GM21381 (cell line): Measurements from ENCODE around the gene C1QTNF5.

Source experiments
- ATAC-seq: cut with Tn5 transposase; IDR thresholded peaks from one replicate; pipeline ENCODE4 v1.9.1; 2021; ENCODE audit warnings: mild to moderate bottlenecking, moderate library complexity; ENCODE audit not compliant: unreplicated experiment

C1QTNF5 gene

DNA sequence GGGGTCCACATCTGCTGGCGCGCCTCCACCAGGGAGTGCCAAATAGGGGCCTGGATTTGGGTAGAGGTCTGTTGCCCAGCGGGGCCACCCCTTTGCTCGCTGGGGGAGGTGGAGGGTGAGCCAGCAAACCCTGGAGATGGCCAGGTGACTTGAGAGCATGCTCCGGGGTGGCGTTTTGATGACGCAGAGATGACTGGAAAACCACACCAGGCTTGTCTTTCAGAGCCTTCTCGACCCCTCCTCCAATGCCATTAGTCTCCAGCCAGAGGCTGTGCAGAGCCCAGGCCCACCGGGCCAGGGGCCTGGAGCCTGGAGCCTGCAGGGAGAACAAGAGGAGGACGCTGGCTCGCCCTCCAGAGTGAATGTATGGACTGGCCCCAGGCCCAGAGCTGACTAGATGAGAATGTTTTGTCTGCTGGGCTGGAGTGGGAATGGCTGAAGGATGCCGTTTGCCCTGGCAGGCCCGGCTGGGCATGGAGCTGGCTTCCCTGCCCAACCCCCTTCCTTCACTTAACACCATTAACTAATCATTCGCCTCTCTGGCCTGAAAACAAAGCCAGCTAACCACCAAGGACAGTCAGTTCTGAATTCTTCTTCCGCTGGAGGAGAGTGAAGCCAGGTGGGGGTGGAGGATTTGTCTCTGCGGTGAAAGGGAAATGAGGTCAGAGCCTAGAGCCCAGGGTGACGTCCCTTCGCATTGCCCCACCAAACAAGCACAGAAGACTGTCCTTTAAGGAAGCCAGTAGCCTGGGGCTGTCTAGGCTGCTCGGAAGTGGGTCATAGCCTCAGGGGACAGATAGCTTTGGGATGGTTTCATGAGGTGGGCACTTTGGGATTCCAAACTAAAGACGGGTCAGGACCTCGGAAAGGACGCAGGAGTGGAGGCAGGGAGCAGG lies 22.2 kb downstream of the C1QTNF5 start:
- no peak for ATAC-seq

- ATAC-seq = no peak
Observed at GRCh38 chr11:119317592-119318239, 23.0 kb downstream of the C1QTNF5 start.

GRCh38 chr11:119316729-119317591 lies 23.7 kb downstream of the C1QTNF5 start, which contains the start of gene MCAM:
Gene MCAM, minus strand, starts transcription at chr11:119317130. Its CDS starts 29 bp downstream, at chr11:119317101.
- no peak for ATAC-seq

DNA sequence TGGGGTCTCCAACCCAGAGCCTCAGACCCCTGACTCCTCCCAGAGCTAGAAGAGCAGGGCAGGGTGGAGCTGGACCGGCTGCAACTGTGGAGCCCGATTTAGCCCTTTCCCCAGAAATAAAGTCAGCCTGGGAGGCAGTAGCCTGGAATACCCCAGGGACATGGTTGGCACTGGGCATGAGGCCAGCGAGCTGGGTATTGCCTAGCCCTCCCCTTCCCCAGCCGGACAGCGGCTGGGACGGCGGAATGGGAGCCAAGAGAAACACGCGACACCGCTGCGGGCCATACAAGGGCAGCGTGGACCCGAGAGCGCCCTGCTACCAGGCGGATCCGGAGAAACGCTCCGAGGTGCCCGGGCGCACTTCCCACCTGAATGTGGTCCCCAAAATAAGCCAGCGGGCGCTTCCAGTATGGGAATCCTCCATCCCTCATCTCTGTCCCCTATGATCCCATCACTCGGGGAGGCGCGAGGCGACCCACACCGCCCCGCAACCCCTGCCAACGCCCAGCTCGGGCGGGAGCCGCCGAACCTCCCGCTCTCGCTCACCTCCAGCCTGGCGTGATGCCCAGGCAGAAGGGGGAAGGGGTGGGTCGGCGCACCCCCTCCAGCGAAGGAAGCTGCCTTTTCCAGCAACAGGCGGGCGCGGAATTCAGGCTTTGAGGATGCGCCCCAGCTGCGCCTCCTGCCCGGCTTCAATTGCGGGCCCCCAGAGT lies 24.5 kb downstream of the C1QTNF5 start:
- no peak for ATAC-seq

DNA sequence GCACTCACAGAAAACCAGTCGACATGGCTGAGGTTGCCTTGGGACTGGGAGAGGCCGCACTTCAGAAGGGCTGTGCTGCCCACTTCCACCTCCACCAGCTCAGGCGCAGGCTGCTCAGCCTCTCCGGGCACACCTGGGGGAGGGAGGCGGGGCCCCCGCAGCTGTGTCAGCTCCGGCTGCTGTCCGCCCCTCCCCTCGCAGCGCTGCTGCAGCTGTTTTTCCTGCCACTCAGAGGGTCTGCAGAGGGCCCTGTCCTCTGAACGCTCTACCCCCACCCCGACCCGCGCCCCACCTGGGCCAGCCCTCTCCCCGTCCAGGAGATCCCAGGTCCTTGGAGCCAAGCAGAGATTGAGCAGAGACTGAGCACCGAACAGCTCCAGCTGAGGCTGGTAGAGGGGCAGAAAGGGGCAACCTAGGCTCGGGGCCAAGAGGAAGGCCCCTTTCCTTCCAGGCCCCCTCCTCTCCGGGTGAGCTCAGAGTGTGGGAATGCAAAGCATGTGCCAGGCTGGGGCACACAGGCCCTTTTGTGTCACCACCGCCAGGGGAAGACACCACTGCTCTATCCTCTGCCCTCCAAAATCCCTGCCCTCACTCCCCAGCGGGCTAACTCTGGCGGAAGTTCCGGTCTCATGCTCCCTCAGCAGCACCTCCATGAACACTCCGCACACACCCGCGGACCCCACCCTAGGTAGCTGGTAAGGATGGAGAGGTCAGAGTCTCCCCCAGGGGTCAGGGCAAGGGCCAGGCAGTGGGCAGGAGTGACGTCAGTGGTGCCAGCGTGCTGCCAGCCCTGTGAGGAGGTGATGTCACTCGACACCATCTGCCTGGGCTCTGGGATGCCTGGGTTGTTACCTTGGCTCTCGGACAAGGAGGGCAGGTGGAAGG lies 25.3 kb downstream of the C1QTNF5 start:
- ATAC-seq = no peak

DNA sequence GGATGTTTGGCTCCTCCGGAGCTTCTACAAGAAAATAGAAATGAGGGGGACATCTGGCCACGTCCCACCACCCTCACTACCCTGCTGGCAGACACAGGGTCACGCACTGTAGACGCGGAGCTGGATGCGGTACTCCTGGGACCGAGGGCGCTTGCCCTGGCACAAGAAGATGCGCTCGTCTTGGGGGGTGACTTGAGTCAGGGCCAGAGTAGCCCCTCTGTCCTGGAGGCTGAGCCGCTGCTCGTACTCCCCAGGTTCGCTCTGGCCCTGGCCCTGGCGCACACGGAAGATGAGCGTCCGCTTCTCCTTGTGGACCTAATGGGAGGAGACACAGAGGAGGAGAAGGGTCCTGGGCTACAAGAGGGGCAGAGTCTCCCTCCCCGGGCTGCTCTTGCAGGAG lies 26.0 kb downstream of the C1QTNF5 start:
- ATAC-seq = no peak

- no peak for ATAC-seq
Observed at GRCh38 chr11:119310682-119311052, 30.0 kb downstream of the C1QTNF5 start.

DNA sequence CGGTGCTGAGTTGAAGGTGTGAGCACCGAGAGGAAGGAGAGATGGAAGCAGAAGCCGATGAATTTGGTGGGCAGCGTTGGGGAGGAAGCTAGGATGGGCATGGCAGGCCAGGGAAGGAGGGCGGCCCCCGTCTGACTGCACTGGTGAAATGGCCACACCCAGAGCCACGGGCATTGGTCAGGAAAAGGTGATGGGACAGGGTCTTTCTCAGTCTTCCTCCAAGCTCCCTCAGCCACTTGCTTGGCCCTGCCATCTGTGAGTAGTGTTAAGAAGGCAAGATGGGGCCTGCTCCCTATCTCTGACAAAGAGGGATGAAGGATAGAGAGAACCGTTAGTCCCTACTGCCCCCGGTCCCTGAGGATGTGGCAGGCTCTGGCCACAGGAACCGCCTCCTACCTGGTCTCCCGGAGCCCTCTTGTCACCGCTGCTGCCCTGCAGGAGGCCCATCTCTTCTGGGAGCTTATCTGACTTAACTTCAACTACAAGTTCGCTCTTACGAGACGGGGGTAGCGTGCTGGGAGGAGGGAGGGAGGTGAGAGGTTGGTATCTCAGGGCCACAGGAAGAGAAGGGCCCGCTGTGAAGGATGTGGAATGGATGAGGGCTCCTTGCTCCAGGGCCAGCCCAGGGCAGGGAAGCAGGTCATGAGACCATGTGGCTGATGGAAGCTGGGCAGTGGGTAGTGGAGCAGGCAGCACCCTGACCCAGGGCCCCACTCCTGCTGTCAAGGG lies 30.6 kb downstream of the C1QTNF5 start:
- ATAC-seq = no peak

- ATAC-seq = no peak
Observed at GRCh38 chr11:119309411-119309810, 31.3 kb downstream of the C1QTNF5 start.

- no peak for ATAC-seq
Observed at GRCh38 chr11:119307974-119308373, 32.7 kb downstream of the C1QTNF5 start.

GRCh38 chr11:119307219-119307618 lies 33.5 kb downstream of the C1QTNF5 start:
- no peak for ATAC-seq

DNA sequence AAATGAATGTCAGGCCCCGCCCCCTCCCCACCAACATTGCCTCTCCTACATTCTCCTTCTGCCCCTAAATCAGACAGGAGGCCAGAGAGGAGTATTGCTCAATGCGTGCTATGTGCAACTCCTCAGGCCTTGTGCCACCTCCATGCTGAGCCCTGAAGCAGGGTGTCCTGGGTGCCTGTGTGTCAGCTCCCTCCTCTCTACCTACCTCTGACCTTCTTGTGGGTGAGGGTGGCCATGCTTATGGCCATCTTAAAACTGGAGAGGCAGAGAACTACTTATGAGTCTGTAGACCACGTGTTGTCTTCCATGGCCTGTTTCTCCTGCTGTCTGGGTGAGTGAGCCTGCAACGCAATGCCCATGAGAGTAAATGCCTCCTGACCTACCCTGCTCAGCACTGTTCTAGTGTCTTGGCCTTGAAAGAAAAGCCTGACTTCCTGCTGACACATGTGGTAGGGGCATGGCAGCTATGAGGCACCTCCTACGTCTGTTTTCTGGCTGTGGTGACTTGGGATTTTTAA lies 34.3 kb downstream of the C1QTNF5 start:
- ATAC-seq = no peak

GRCh38 chr11:119305556-119306372 lies 34.9 kb downstream of the C1QTNF5 start:
- ATAC-seq = no peak

DNA sequence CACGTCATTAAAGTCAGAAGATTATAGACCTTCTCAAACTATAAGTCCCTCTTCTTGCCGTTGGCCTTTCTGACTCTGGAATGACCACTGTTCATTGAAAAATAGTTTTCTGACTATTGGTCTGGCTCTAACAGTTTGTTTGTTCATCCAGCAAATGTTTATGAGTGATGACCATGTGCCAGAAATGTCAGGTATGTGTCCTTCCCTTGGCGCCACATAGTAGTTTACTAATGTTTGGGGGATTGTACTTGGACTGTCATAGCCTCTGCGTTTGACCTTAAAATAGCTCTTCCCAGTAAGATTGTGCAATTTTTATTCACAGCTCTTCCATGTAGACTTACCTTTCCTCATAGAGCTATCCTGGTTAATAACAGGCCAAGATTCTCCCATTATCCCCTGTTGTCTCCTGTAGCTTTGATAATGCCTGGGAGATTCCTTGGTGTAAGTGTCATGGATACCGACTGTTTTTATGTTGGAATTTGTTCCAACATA lies 37.4 kb downstream of the C1QTNF5 start:
- ATAC-seq = no peak

- no peak for ATAC-seq
Observed at GRCh38 chr11:119300198-119300964, 40.3 kb downstream of the C1QTNF5 start.

DNA sequence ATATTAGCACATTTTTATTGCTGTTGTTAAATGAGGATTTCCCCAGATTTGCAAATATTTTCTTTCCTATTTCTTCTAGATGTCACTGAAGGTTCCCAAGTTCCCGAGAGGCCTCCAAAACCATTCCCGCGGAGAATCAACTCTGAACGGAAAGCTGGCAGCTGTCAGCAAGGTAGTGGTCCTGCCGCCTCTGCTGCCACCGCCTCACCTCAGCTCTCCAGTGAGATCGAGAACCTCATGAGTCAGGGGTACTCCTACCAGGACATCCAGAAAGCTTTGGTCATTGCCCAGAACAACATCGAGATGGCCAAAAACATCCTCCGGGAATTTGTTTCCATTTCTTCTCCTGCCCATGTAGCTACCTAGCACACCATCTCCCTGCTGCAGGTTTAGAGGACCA lies 41.3 kb downstream of the C1QTNF5 start:
- ATAC-seq = no peak

- no peak for ATAC-seq
Observed at GRCh38 chr11:119298726-119299125, 42.0 kb downstream of the C1QTNF5 start.
